Activated CD4-positive, alpha-beta T cell treated with anti-CD3 and anti-CD28 coated beads for 24 hours (primary cell): ENCODE results near the gene HMGCR.
"Not testable (repeated sequence)": the region's sequence is repeated elsewhere in the genome, so short reads cannot be mapped to it uniquely, and the experiment has no call there.

ENCODE experiments used
- DNase-seq, 2 donors: peaks; one replicate each; pipeline ENCODE4 v3.0.0-alpha.2; 2020; ENCODE audit warnings: low read depth in 2 of 2

HMGCR gene

DNA sequence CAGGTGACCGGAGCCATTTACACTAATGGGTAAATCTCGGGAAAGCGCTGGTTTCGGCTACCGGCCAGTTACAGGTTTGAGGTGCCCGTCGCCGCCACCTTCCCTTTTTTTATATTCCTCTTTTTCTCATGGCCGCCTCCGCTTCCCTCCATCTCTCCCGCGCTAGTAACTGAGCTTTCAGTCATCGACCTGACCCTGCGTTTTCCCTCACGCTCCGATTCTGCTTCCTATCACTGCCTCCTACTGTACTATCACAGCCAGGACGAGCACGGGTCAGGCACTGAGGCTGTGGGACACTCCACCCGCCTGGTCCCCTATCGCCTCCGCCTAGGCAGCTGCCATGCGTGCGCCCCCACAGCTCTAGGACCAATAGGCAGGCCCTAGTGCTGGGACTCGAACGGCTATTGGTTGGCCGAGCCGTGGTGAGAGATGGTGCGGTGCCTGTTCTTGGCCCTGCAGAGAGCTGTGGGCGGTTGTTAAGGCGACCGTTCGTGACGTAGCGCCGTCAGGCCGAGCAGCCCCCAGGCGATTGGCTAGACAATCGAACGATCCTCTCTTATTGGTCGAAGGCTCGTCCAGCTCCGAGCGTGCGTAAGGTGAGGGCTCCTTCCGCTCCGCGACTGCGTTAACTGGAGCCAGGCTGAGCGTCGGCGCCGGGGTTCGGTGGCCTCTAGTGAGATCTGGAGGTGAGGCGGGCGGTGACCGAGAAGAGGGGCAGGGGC, at the start of gene HMGCR:
Gene HMGCR, plus strand, starts transcription at position 606 of the 722 bp plus-strand sequence. CDS start 5,386 bp downstream, outside the sequence.
- DNase-seq = peak; percentile 92 to 95

DNA sequence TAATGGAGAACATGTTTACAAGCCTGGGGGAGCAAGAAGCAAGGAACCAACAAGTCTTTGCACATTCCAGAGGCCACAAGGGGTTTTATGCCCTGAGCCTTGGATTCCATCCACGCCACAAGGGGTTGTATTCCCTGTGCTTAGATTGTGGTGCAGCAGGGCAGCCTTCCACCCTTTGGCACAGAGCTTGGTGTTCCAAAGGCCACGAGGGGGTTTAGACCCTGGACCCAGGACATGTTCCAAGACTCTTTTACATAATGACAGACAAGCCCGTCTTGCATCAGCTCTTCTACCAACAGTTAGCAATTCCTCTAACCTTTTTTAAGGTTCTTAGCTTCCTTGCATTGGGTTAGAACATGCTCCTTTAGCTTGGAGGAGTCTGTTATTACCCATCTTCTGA, 45.2 kb upstream of the HMGCR start:
- not testable (repeated sequence) for DNase-seq

DNA sequence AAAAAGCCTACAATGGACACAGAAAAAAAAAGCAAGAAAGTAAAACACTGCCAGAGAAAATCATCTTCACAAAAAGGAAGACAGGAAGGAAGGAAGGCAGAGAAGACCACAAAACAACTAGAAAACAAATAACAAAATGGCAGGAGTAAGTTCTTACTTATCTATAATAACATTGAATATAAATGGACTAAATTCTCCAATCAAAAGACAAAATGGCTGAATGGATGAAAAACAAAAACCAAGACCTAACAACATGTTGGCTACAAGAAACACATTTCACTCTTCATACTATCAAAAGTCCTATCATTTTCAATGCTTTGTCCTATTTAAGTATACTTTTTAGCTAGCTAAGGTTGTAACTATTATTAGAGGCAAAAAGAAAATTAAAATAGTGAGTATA, 36.9 kb upstream of the HMGCR start:
- no peak for DNase-seq

DNA sequence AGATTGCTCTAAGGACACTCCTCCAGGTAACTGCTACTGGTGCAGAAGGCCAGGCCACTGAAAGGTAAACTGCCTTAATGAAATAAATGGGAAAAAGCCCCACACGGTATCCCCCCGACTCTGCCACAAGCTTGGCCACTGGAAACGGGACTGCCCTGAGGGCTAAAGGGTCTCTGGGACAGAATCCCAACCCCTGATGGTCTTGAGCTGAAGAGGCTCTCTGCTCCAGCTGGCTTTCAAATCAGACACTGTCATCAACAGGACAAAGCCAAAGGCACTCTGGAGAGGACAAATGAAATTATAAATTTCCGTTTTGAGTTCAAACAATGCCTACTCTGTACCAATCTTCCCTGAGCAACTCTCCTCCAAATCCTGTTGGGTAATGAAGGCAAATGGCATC, 33.6 kb upstream of the HMGCR start:
- DNase-seq = no peak

DNA sequence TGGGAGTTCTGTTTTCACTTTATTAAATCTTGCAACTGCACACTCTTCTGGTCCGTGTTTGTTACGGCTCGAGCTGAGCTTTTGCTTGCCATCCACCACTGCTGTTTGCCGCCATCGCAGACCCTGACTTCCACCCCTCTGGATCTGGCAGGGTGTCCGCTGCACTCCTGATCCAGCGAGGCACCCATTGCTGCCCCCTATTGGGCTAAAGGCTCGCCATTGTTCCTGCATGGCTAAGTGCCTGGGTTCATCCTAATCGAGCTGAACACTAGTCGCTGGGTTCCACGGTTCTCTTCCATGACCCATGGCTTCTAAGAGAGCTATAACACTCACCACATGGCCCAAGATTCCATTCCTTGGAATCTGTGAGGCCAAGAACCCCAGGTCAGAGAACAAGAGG, 32.5 kb upstream of the HMGCR start:
- not testable (repeated sequence) for DNase-seq

DNA sequence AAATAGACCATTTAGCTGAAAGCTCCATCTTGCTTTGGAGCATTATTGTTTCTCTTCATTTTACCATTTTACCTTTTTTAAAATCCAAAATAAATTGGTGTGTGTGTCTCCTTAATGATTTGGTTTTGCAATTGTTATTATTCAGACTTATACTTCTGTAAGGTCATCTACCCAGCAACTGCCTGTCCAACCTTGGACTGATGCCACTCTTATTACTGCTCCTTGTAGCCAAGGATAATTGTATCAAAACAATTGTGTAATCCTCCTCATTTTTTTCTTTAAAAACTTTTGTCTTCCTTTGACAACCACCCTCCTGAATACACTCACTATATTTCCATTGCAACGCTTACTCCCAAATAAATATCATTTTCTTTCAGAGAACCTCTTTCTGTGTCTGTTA, 30.3 kb upstream of the HMGCR start:
- DNase-seq = no peak

DNA sequence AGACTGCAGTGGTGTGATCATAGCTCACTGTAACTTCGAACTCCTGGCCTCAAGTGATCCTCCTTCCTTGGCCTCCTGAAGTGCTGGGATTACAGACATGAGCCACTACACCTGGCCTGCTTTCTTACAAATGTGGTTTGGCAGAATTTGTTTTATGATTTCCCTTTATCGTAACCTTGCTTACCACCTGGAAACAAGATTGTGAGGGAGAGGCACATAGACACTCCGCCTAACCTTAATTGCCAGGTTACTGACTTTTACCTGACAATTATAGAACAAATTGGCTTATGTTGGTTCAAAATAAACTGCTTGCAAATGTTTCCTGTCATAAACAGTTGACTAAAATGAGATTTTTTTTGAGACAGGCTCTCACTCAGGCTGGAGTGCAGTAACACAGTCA, 26.8 kb upstream of the HMGCR start:
- DNase-seq = no peak

DNA sequence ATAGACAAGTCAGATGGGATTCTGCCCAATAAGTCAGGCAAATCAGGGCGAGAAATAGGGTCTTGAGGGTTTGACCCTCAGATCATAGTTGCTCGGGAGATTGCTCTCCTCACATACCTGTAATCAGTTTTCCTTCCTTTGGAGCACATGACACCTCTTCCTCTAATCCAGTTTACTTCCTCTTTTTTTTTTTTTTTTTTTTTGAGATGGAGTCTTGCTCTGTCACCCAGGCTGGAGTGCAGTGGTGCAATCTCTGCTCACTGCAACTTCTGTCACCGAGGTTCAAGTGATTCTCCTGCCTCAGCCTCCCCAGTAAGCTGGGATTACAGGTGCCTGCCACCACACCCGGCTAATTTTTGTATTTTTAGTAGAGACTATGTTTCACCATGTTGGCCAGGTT, 17.9 kb upstream of the HMGCR start:
- DNase-seq = not testable (repeated sequence)

DNA sequence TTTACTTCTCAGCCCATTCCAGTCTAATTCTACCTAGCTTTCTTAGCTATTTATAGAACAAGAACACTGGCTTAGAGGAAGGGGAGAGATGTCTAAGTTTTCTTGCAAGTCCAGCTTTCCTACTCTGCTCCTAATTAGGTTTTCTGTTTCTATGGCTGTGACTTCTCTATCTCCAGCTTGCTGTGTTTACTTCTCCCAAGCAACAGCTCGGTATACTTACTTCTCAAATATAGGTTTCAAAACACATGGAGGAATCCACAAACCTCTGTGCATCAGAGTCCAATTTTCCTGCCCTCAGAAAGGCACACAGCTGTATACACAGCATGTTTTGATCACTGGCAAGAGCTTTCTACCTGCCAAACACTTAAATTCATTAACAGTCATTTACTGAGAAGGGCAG, 17.4 kb upstream of the HMGCR start:
- DNase-seq = no peak

DNA sequence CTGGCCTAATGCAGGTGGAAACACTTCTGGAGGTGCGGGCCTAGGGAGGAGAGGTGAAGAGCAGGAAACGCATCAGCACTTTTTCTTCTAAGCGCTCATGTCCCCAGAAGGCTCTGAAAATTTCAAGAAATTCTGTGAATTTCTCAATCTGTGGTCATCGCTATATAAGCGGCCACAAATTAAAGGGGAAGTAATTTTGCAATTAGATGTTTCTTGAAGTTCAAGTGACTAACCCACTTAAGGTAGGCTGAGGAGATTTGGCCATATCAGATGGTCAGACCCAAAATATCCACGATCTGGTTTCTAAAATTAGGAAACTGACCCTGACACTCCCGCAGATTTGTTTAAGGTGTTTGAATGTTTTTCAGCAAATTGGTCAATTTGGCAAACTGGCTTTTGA, 16.6 kb upstream of the HMGCR start:
- DNase-seq = no peak

DNA sequence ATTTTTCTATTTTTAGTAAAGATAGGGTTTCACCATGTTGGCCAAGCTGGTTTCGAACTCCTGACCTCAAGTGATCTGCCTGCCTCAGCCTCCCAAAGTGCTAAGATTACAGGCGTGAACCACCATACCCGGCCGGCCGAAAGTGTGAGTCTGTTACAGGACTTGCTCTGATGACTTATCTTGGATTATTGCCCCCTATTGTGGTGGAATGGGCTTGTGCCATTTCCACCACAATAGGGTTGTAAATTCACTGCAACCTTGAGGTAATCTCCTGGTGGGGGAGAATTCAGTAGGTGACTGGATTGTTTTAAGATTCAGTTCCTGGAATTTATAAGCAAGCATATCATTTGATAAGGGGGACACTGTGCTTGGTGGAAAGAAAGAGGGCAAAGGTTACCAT, 15.0 kb upstream of the HMGCR start:
- DNase-seq = no peak

DNA sequence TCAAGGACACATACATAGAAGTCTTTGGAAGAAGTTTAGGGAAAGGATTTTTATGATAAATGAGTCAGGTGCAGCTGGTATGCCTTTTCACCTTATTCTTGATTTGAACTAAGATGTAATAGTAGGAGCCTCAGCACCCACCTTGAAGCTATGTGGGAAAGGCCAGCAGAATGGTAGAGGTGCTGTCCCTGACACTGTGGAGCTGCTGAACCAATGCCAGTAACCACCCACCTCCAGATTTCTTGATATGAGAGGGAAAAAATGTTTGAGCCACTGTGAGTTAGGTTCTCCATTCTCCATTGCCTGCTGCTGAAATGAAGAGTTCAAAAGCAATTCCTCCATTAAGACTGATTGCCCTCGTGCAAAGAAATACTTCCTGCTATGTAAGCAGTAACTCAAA, 12.2 kb upstream of the HMGCR start:
- no peak for DNase-seq

DNA sequence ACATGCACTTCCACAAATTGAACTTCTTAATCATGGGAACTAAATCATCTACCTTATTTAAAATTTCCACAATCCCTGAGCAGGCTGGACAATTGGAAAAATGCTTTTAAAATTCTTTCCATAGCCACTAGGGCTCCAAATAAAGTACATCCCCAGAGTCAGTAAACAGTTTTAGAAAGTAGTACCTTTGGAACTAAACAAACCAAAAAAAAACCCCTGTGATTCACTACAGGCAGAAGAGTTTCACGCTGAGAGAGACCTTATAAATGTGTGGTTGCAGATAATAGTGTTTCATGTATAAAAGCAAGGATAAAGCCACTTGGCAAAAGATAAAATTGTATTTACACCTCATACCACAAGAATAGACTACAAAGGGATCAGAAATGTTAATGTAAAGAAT, 11.8 kb upstream of the HMGCR start:
- no peak for DNase-seq

DNA sequence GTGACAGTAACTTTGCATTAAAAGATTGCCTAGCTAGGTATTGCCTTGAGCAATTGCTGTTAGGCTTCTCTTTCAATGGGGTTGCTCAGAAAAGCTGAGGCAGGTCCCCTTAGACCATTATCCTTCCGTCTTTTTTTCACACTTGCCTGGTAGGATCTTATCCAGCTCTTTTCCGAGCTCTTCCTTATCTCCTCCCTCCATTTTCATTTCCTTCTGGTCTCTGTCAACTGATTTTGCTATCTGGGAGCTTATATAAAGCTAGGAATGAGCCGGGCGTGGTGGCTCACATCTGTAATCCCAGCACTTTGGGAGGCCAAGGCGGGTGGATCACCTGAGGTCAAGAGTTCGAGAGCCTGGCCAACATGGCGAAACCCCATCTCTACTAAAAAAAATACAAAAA, 6.6 kb upstream of the HMGCR start:
- no peak for DNase-seq

DNA sequence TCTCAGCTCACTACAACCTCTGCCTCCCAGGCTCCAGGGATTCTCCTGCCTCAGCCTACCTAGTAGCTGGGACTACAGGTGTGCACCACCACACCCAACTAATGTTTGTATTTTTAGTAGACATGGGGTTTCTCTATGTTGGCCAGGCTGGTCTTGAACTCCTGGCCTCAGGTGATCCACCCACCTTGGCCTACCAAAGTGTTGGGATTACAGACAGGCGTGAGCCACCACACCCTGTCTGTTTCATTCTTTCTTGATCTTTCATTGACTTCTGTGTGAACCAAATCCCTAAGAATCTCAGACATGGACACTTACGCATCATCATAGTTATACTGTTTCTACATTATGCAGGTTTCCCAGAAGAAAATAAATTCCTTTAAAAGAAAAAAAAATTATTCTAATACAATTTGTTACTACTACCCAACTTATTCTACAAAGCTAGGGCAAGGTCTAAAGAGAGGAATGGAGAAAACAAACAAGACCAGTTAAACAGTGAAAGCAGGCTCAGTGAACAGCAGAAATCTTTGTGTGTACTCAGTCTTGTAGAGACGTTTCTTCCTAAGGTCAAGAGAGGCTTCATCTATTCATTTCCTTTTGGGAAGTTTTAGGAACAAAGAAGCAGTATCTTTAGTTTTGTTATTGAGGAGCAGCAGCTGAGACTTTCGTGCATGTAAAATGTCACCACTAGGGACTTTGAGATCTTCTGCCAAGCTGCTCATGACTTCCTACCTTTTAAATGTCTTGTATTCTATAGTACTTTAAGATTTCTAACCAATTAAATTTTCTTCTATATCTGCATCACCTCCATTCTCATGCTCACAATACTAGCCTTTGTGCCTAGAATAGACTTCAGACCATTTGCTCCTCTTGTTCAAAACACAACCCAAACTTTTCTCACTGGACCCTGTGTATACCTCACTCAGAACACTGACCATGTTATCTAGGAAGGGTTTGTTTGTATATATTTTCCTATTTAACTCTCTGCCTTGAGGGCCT, 5.6 kb upstream of the HMGCR start:
- DNase-seq = no peak

DNA sequence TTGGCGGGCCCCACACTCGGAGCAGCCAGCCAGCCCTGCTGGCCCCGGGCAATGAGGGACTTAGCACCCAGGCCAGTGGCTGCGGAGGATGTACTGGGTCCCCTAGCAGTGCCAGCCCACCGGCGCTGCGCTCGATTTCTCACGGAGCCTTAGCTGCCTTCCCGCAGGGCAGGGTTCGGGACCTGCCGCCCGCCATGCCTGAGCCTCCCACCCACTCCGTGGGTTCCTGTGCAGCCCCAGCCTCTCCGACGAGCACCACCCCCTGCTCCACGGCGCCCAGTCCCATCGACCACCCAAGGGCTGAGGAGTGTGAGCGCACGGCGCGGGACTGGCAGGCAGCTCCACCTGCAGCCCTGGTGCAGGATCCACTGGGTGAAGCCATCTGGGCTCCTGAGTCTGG, 3.3 kb upstream of the HMGCR start:
- DNase-seq = not testable (repeated sequence)

DNA sequence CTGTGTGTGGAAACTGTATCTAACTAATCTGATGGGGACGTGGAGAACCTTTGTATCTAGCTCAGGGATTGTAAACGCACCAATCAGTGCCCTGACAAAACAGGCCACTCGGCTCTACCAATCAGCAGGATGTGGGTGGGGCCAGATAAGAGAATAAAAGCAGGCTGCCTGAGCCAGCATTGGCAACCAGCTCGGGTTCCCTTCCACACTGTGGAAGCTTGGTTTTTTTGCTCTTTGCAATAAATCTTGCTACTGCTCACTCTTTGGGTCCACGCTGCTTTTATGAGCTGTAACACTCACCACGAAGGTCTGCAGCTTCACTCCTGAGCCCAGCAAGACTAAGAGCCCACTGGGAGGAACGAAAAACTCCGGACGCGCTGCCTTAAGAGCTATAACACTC, 2.6 kb upstream of the HMGCR start:
- DNase-seq = not testable (repeated sequence)

DNA sequence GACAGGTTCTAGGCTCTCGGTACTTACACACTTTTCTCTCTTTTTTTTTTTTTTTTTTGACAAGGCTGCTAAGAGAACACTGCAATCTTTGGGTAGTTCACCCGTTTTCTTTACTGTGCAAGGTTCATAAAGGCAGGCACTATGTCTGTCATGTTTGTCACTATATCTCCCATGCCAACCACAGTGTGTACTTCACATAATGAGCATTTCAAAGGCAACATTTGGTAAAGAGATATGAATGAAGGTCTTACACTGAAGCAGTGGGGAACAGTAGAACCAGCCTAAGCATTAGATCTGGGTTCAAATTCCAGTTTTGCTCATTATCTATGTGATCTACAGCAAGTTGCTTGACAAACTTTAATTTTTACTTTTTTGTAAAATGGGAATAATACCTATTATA, 1.5 kb upstream of the HMGCR start:
- no peak for DNase-seq

DNA sequence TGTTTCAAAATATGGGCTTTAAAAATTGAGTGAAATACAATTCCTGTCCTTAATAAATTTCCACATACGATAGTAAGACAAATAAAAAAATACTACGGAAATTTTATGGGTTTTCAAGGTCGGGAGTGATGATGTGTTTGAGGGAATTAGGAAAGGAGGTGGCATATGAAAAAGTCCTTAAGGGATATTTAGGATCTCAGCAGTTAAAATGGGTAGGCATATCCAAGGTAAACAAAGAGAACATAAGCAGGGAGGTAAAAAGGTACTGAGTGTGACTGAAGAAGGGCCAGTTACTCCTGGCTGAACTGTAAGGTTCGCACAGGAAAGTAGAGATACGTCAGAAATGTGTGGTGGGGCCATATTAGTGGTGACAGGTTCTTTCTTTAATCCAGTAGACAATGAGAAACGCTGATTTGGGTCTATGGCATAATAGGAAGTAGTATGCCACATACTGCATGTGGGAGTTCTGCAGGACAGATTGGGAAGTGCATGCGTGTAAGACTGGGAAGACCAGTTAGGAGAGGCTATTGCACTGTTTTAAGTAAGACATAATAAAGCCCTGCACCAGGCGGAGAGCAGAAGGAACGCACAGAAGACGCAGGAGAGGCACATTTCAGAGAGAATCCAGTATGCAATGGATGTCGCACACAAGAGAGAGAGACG, 937 bp upstream of the HMGCR start:
- peak in 1 of 2 donors; percentile 5 for DNase-seq

DNA sequence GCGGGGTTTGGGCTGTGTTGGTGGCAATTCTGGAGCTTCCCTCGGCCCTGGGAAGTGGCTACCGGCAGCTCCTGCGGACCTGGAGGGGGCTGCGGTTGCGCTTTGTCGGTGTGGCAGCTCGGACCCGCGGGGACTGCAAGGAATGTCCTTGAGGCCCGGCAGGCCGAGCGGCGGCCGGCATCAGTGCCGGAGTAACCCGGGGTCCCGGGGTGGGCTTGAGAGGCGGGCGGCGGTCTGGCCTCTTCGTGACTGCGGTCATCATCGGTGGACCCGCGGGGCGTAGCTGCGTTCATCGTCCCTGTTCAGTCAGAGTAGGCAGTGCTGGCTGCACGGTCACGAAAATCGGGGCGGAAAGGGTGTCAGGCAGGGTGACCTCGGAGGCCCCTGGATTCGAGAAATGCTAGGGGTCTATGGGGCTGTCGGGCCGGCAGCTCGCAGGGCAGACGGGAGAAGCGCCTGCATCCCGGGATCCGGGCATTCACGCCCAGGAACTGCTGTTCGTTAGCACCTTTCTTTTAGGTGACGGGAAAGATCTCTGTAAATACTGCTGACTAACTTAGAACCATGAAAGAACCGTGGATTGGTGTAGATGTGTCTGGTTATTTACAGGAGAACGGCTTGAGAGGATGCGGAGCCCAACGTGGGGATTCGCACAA, 474 bp downstream of the HMGCR start:
- peak in 1 of 2 donors; percentile 10 for DNase-seq

DNA sequence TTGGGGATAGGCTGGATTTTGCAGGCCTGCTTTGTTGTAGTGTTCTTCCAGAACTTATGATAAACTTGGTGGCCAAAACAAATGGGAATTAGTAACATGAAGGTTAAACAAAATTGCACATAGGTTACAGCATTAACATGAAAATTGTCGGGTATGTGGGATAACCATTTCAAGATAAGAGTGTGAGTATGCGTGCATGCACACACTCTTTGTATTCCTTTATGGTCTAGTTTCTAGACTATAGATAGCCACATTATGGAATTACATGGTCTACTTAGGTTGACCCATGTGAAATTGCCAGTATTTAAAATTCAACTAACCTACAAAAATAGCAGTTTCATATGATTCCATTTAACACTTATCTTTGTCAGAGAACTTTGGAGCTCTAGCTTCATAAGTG, 1.4 kb downstream of the HMGCR start:
- no peak for DNase-seq
